Peyer's patch (tissue), 4 donors: ENCODE results near the gene TC2N.

ENCODE experiments used
- CTCF ChIP-seq, 6 experiments: fragments of 450-650 bp in 4 of 6; fragments of 200-600 bp in 2 of 6; sonication (generic) in 1 of 6; IDR thresholded peaks; one replicate each; pipeline ENCODE4 v1.5.1; 2017 to 2019; ENCODE audit warnings: antibody characterized with exemption in 6 of 6, mild to moderate bottlenecking in 3 of 6, moderate library complexity in 1 of 6
- POLR2A ChIP-seq, 2 donors: fragments of 450-650 bp; IDR thresholded peaks; one replicate each; pipeline ENCODE4 v1.5.1; 2017; ENCODE audit warnings: antibody characterized with exemption in 2 of 2, mild to moderate bottlenecking in 2 of 2, moderate library complexity in 2 of 2

GRCh38 chr14:91901449-91902226 is 34.3 kb upstream of the TC2N start:
- no peak for TF ChIP-seq CTCF (IDR thresholded peaks at IDR 0.05)
- no peak for TF ChIP-seq POLR2A (IDR thresholded peaks at IDR 0.05)
